Activated CD4-positive, alpha-beta T cell treated with anti-CD3 and anti-CD28 coated beads, Interleukin-2, amount 10 ng/mL, durations not matched to agents 24 days and 14 days (primary cell): Measurements from ENCODE around the gene TTLL13. TPM values are rescaled to one million over a fixed set of nuclear protein-coding genes. Genes with fewer than 3 reads are reported as not detected.

Experiments used
- DNase-seq: peaks from one replicate; pipeline ENCODE4 v3.0.0; 2022
- H3K27ac Mint-ChIP-seq: one replicate; pipeline ENCODE4 v1.8.0; 2022; ENCODE audit warnings: mild to moderate bottlenecking, mixed read lengths
- H3K27me3 Mint-ChIP-seq: one replicate; pipeline ENCODE4 v1.8.0; 2022; ENCODE audit warnings: mixed read lengths
- H3K36me3 Mint-ChIP-seq: one replicate; pipeline ENCODE4 v1.8.0; 2022; ENCODE audit warnings: low read depth, mild to moderate bottlenecking, mixed read lengths
- H3K4me1 Mint-ChIP-seq: one replicate; pipeline ENCODE4 v1.8.0; 2021; ENCODE audit warnings: mixed read lengths
- H3K4me3 Mint-ChIP-seq: one replicate; pipeline ENCODE4 v1.8.0; 2022; ENCODE audit warnings: mild to moderate bottlenecking, moderate library complexity, mixed read lengths
- H3K9me3 Mint-ChIP-seq: one replicate; pipeline ENCODE4 v1.8.0; 2021; ENCODE audit warnings: mixed read lengths
- intact Hi-C: fragments of 100-400 bp; cut with micrococcal nuclease; formaldehyde crosslinking; loops from one replicate; pipeline ENCODE4 v1.15.1; 2023
- total RNA-seq: library from RNA; stranded (reverse); gene quantifications from 2 replicates; pipeline ENCODE4 v1.2.3, GENCODE V29; 2022

The TTLL13 gene
- total RNA-seq, 1 donor from 2014 or later = 0.44 TPM

GRCh38 chr15:90225504-90226234, 23.7 kb upstream of the TTLL13 start:
- no peak overlapping the region for H3K27ac Mint-ChIP-seq
- H3K9me3 Mint-ChIP-seq = no peaks in the 10 kb centered on the region

GRCh38 chr15:90227336-90227735, 22.0 kb upstream of the TTLL13 start:
- no peak for DNase-seq
- intact Hi-C loops = no loop called here
- peaks cover 46% of the 10 kb centered on the region for H3K36me3 Mint-ChIP-seq
- H3K4me1 Mint-ChIP-seq = peaks cover 24% of the 10 kb centered on the region
- no peak overlapping the region for H3K4me3 Mint-ChIP-seq
- no peak overlapping the region for H3K27ac Mint-ChIP-seq
- H3K27me3 Mint-ChIP-seq = no peaks in the 10 kb centered on the region
- no peaks in the 10 kb centered on the region for H3K9me3 Mint-ChIP-seq

More at GRCh38 chr15:90225504-90226234, 23.7 kb upstream of the TTLL13 start:
- peaks cover 10% of the 10 kb centered on the region for H3K4me1 Mint-ChIP-seq
- H3K27me3 Mint-ChIP-seq = no peaks in the 10 kb centered on the region
- no peak overlapping the region for H3K4me3 Mint-ChIP-seq
- no peak for DNase-seq
- intact Hi-C loops = no loop called here
- peaks cover 36% of the 10 kb centered on the region for H3K36me3 Mint-ChIP-seq

DNA sequence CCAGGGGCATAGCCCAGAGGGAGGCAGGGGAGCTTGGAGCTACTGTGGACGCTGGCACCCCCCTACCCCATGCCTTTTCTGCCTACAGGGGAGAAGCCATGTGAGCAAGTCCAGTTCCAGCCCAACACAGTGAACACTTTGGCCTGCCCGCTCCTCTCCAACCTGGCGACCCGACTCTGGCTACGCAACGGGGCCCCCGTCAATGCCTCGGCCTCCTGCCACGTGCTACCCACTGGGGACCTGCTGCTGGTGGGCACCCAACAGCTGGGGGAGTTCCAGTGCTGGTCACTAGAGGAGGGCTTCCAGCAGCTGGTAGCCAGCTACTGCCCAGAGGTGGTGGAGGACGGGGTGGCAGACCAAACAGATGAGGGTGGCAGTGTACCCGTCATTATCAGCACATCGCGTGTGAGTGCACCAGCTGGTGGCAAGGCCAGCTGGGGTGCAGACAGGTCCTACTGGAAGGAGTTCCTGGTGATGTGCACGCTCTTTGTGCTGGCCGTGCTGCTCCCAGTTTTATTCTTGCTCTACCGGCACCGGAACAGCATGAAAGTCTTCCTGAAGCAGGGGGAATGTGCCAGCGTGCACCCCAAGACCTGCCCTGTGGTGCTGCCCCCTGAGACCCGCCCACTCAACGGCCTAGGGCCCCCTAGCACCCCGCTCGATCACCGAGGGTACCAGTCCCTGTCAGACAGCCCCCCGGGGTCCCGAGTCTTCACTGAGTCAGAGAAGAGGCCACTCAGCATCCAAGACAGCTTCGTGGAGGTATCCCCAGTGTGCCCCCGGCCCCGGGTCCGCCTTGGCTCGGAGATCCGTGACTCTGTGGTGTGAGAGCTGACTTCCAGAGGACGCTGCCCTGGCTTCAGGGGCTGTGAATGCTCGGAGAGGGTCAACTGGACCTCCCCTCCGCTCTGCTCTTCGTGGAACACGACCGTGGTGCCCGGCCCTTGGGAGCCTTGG, 21.3 kb upstream of the TTLL13 start:
- intact Hi-C loops = no loop called here
- Mint-ChIP-seq H3K4me1 (peaks cover 29% of the 10 kb centered on the region), H3K9me3 (no peaks in the 10 kb centered on the region), H3K27me3 (no peaks in the 10 kb centered on the region), H3K27ac (no peak overlapping the region), H3K4me3 (no peak overlapping the region), H3K36me3 (peaks cover 50% of the 10 kb centered on the region)
- DNase-seq = no peak

GRCh38 chr15:90228960-90229359, 20.4 kb upstream of the TTLL13 start:
- no peaks in the 10 kb centered on the region for H3K9me3 Mint-ChIP-seq
- H3K27ac Mint-ChIP-seq = no peak overlapping the region
- intact Hi-C loops = no loop called here
- DNase-seq = no peak
- H3K4me1 Mint-ChIP-seq = peaks cover 29% of the 10 kb centered on the region
- H3K4me3 Mint-ChIP-seq = no peak overlapping the region
- H3K27me3 Mint-ChIP-seq = no peaks in the 10 kb centered on the region
- peaks cover 48% of the 10 kb centered on the region for H3K36me3 Mint-ChIP-seq

GRCh38 chr15:90230071-90230494, 19.3 kb upstream of the TTLL13 start:
- no peak for DNase-seq
- Mint-ChIP-seq H3K4me1 (peaks cover 35% of the 10 kb centered on the region), H3K27me3 (no peaks in the 10 kb centered on the region), H3K27ac (peak overlapping the region; percentile 95), H3K9me3 (no peaks in the 10 kb centered on the region), H3K4me3 (peak overlapping the region; percentile 99), H3K36me3 (peaks cover 47% of the 10 kb centered on the region)
- intact Hi-C loops = loop anchor here (5.0 to 10.0 kb wide), 4 partner anchors 88 to 335 kb away; partner anchors contain the start of genes AP3S2 and IQGAP1

DNA sequence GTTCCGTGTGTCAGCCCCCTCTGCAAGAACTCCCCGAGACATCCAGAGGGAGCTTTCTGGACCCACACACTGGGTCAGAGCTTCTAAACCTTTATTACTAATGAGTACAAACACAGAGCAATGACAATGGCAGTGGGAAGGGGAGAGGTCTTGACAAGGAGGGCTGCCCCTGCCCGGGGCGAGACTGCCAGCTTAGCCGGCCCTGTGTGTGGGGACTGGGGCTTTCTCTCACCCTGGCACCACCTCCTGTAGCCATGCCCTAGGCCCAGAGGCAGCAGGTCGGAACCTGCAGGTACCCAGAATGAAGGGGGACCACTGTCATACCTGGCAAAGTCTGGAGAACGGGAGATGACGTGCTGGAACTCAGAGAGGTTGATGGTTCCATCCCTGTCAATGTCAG, 18.7 kb upstream of the TTLL13 start:
- H3K27me3 Mint-ChIP-seq = no peaks in the 10 kb centered on the region
- peak overlapping the region; percentile 99 for H3K4me3 Mint-ChIP-seq
- peaks cover 49% of the 10 kb centered on the region for H3K36me3 Mint-ChIP-seq
- no peaks in the 10 kb centered on the region for H3K9me3 Mint-ChIP-seq
- peaks cover 36% of the 10 kb centered on the region for H3K4me1 Mint-ChIP-seq
- intact Hi-C loops = loop anchor here (5.0 to 10.0 kb wide), 4 partner anchors 88 to 336 kb away; partner anchors contain the start of genes AP3S2 and IQGAP1
- no peak for DNase-seq
- H3K27ac Mint-ChIP-seq = peak overlapping the region; percentile 95

GRCh38 chr15:90231028-90232017, 18.0 kb upstream of the TTLL13 start:
- Mint-ChIP-seq H3K9me3 (no peaks in the 10 kb centered on the region), H3K4me3 (peak overlapping the region; percentile 99), H3K4me1 (peaks cover 39% of the 10 kb centered on the region), H3K27ac (peak overlapping the region; percentile 95), H3K27me3 (no peaks in the 10 kb centered on the region), H3K36me3 (peaks cover 49% of the 10 kb centered on the region)
- intact Hi-C loops = loop anchor here (2.0 to 10.0 kb wide), 5 partner anchors 89 to 701 kb away; partner anchors contain the start of genes AP3S2, HDDC3 and IQGAP1
- peak; percentile 94 for DNase-seq

DNA sequence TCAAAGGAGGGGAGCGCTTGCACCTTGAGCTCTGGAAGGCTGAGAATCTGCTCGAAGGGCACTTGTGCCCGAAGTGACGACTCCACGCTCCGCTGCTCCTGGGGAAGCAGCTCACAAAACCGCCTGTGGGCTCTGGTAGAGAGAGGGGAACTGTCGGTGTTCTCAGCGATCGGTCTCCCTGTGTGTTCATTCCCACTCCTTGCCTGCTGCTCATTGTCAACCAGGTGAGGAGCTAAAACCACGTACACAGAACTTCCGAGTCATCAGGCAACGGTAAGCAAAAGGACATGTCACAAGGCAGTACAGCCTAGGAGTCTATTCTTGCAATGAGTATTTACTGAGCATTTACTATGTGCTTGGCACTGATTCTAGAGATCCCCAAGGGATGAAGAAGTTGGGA, 17.2 kb upstream of the TTLL13 start:
- Mint-ChIP-seq H3K36me3 (peaks cover 50% of the 10 kb centered on the region), H3K27me3 (no peaks in the 10 kb centered on the region), H3K27ac (peak overlapping the region; percentile 95), H3K9me3 (no peaks in the 10 kb centered on the region), H3K4me3 (peak overlapping the region; percentile 99), H3K4me1 (peaks cover 39% of the 10 kb centered on the region)
- peak; percentile 68 for DNase-seq
- intact Hi-C loops = loop anchor here (2.0 to 10.0 kb wide), 5 partner anchors 90 to 701 kb away; partner anchors contain the start of genes AP3S2, HDDC3 and IQGAP1

GRCh38 chr15:90232941-90233386, 16.4 kb upstream of the TTLL13 start:
- Mint-ChIP-seq H3K9me3 (no peaks in the 10 kb centered on the region), H3K36me3 (peaks cover 47% of the 10 kb centered on the region), H3K27ac (peak overlapping the region; percentile 95), H3K4me1 (peaks cover 39% of the 10 kb centered on the region), H3K4me3 (peak overlapping the region; percentile 99), H3K27me3 (no peaks in the 10 kb centered on the region)
- intact Hi-C loops = loop anchor here (2.0 to 10.0 kb wide), 5 partner anchors 91 to 700 kb away; partner anchors contain the start of genes AP3S2, HDDC3 and IQGAP1
- DNase-seq = no peak

GRCh38 chr15:90233387-90234095, 15.8 kb upstream of the TTLL13 start, which contains the start of gene CIB1:
Gene CIB1 (minus strand): TSS chr15:90233941. CDS start chr15:90233885, 56 bp downstream.
- no peaks in the 10 kb centered on the region for H3K9me3 Mint-ChIP-seq
- peak within 1 kb of the TSS; percentile 95 for H3K27ac Mint-ChIP-seq
- peak; percentile 99 for DNase-seq
- peak within 1 kb of the TSS; percentile 99 for H3K4me3 Mint-ChIP-seq
- H3K4me1 Mint-ChIP-seq = peaks cover 43% of the 10 kb centered on the region
- intact Hi-C loops = loop anchor here (1.0 to 10.0 kb wide), 8 partner anchors 16 to 699 kb away; partner anchors contain the start of genes AP3S2, HDDC3, IQGAP1 and NGRN
- H3K36me3 Mint-ChIP-seq = peaks cover 51% of the 10 kb centered on the region
- no peaks in the 10 kb centered on the region for H3K27me3 Mint-ChIP-seq

- Mint-ChIP-seq H3K27me3 (no peaks in the 10 kb centered on the region), H3K9me3 (no peaks in the 10 kb centered on the region), H3K4me3 (peak within 1 kb of the TSS; percentile 99), H3K36me3 (peaks cover 51% of the 10 kb centered on the region), H3K4me1 (peaks cover 46% of the 10 kb centered on the region), H3K27ac (peak within 1 kb of the TSS; percentile 95)
- DNase-seq = no peak
- intact Hi-C loops = loop anchor here (1.0 to 10.0 kb wide), 7 partner anchors 15 to 340 kb away; partner anchors contain the start of genes AP3S2, IQGAP1, NGRN and SEMA4B
These were observed 15.0 kb upstream of the TTLL13 start, which contains the start of gene GDPGP1 for GRCh38 chr15:90234096-90234988. Gene GDPGP1 (plus strand): TSS chr15:90234209. CDS start chr15:90240909, 6,700 bp downstream.
